Mammary microvascular endothelial cell (primary cell): ENCODE data around the gene ARSI. TPM values are rescaled to one million over a fixed set of nuclear protein-coding genes. Genes with fewer than 3 reads are reported as not detected.

Experiments
- total RNA-seq: library from RNA; depleted of rRNA; stranded (reverse); fragments of >200 nt; gene quantifications from 2 replicates; pipeline ENCODE4 v1.2.3, GENCODE V29; 2015

The ARSI gene
- total RNA-seq = 0.33 and 0.49 TPM in 2 replicates

GRCh38 chr5:150302301-150303069 is at the start of gene ARSI:
TSS of gene ARSI (minus strand) at chr5:150302905. CDS start at chr5:150302373, 532 bp downstream.

GRCh38 chr5:150289551-150290390 is 12.9 kb downstream of the ARSI start, which contains the start of gene CAMK2A:
TSS of gene CAMK2A (minus strand) at chr5:150289773. CDS start at chr5:150289625, 148 bp downstream.

Other genes with a start within 250 kb of the ARSI start
- not detected in 2 replicates for gene CSF1R, start 216.4 kb downstream of the ARSI start, total RNA-seq
- gene PDGFRB, start 147.1 kb downstream of the ARSI start, total RNA-seq = 0.69 and 1.6 TPM in 2 replicates
- gene CDX1, start 136.1 kb downstream of the ARSI start, total RNA-seq = not detected in 2 replicates
- gene SLC6A7, start 112.8 kb downstream of the ARSI start, total RNA-seq = not detected in 2 replicates
- not detected in 2 replicates for gene CAMK2A, start 13.1 kb downstream of the ARSI start, total RNA-seq
- 48.2 and 51.0 TPM in 2 replicates for gene TCOF1, start 54.8 kb upstream of the ARSI start, total RNA-seq
- gene CD74, start 110.0 kb upstream of the ARSI start, total RNA-seq = 9.2 and 12.0 TPM in 2 replicates
- gene RPS14, start 146.8 kb upstream of the ARSI start, total RNA-seq = 2,901 and 2,952 TPM in 2 replicates
- 129 and 145 TPM in 2 replicates for gene NDST1, start 205.2 kb upstream of the ARSI start, total RNA-seq